Peyer's patch (tissue), 4 donors: ENCODE results near the gene INTS1.

Experiments used
- POLR2A ChIP-seq, 2 donors: fragments of 450-650 bp; IDR thresholded peaks; one replicate each; pipeline ENCODE4 v1.5.1; 2017; ENCODE audit warnings: antibody characterized with exemption in 2 of 2, mild to moderate bottlenecking in 2 of 2, moderate library complexity in 2 of 2
- TF ChIP-seq, protein P1 (sequence below), 6 experiments: fragments of 450-650 bp in 4 of 6; fragments of 200-600 bp in 2 of 6; sonication (generic) in 1 of 6; IDR thresholded peaks; one replicate each; pipeline ENCODE4 v1.5.1; 2017 to 2019; ENCODE audit warnings: antibody characterized with exemption in 6 of 6, mild to moderate bottlenecking in 3 of 6, moderate library complexity in 1 of 6

DNA sequence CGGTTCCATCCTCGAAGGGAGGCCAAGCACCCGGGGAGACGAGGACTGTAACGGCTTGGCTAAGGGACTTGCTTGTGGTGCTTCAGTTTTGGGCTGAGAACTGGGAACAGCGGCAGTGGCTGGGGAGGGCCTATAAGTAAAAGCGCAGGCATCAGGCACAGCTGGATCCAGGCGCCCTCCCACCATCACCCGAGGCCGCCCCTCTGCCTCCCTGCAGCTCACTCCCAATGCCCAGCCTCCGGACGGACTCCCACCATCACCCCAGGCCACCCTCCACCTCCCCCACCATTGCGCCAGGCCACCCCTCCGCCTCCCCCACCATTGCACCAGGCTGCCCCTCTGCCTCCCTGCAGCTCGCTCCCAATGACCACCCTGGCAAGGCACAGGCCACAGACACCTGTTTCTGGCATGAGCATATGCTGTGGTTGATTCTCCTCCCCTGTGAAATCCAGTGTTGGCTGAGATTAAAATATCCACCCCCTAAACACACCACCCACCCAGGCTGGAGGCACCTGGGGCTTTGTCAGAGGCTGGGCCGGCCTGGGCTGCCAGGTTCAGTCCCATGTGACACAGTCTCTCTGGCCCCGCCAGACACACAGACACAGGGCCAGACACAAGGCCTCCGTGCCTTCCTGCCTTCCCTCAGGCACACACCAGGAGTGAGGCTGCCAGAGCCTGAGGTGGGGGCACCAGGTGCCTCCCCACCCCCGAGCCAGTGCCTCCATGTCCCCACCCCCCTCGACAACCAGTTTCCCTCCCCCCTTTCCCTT lies 61.6 kb downstream of the INTS1 start:
- TF ChIP-seq, protein P1, sequence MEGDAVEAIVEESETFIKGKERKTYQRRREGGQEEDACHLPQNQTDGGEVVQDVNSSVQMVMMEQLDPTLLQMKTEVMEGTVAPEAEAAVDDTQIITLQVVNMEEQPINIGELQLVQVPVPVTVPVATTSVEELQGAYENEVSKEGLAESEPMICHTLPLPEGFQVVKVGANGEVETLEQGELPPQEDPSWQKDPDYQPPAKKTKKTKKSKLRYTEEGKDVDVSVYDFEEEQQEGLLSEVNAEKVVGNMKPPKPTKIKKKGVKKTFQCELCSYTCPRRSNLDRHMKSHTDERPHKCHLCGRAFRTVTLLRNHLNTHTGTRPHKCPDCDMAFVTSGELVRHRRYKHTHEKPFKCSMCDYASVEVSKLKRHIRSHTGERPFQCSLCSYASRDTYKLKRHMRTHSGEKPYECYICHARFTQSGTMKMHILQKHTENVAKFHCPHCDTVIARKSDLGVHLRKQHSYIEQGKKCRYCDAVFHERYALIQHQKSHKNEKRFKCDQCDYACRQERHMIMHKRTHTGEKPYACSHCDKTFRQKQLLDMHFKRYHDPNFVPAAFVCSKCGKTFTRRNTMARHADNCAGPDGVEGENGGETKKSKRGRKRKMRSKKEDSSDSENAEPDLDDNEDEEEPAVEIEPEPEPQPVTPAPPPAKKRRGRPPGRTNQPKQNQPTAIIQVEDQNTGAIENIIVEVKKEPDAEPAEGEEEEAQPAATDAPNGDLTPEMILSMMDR (IDR thresholded peaks at IDR 0.05), result no peak
- TF ChIP-seq POLR2A (IDR thresholded peaks at IDR 0.05), result no peak
